ENCODE results near the gene XIAP. TPM values are rescaled to one million over a fixed set of nuclear protein-coding genes. Genes with fewer than 3 reads are reported as not detected.
"Not testable (repeated sequence)": the region's sequence is repeated elsewhere in the genome, so short reads cannot be mapped to it uniquely, and the experiment has no call there.

XIAP gene
- total RNA-seq, result 10 to 100 TPM; 38.7 to 47.6 (median 44.2) TPM

GRCh38 chrX:123859846-123860838 is at the start of gene XIAP:
Gene XIAP, plus strand, starts transcription at chrX:123860053. Its CDS starts 25,610 bp downstream, at chrX:123885663.
- Histone ChIP-seq H3K27me3 (peaks cover 0 to 3% of the 10 kb centered on the region in 2 donors), H3K9me3 (no peaks in the 10 kb centered on the region), H3K4me1 (no peaks in the 10 kb centered on the region), H3K36me3 (no peaks in the 10 kb centered on the region), H3K27ac (peak within 1 kb of the TSS; percentile 97 to 98), H3K4me3 (peak within 1 kb of the TSS; percentile 65 to 78 (median 66))
- TF ChIP-seq CTCF (IDR thresholded peaks at IDR 0.05), result no peak
- peak; percentile 32 for TF ChIP-seq POLR2A (IDR thresholded peaks at IDR 0.05)
- peak in 2 of 3 donors; percentile 33 to 50 for TF ChIP-seq POLR2AphosphoS5 (IDR thresholded peaks at IDR 0.05)
- intact Hi-C loops (cut with DNase I; ENCODE audit: low total_unique reads), result loop anchor here (10.0 kb wide), 1 partner anchor 135 kb away; no protein-coding TSS in a partner anchor
- DNase-seq (ENCODE audit: low spot score in 2 of 2), result peak; percentile 75 to 76

GRCh38 chrX:123814343-123814742 is 45.5 kb upstream of the XIAP start:
- no peaks in the 10 kb centered on the region for H3K36me3 ChIP-seq
- H3K27me3 ChIP-seq, result no peaks in the 10 kb centered on the region
- no peak overlapping the region for H3K4me3 ChIP-seq
- H3K27ac ChIP-seq, result no peak overlapping the region
- H3K9me3 ChIP-seq, result no peaks in the 10 kb centered on the region
- no peak for TF ChIP-seq POLR2A (IDR thresholded peaks at IDR 0.05)
- no peak for TF ChIP-seq POLR2AphosphoS5 (IDR thresholded peaks at IDR 0.05)
- no peak for TF ChIP-seq CTCF (IDR thresholded peaks at IDR 0.05)
- no peaks in the 10 kb centered on the region for H3K4me1 ChIP-seq
- intact Hi-C loops (cut with DNase I; ENCODE audit: low total_unique reads), result no loop called here
- DNase-seq (ENCODE audit: low spot score in 2 of 2), result no peak

- DNase-seq (ENCODE audit: low spot score in 2 of 2); H3K27ac ChIP-seq; H3K4me3 ChIP-seq; H3K36me3 ChIP-seq; H3K9me3 ChIP-seq; intact Hi-C loops (cut with DNase I; ENCODE audit: low total_unique reads); H3K27me3 ChIP-seq; H3K4me1 ChIP-seq: not testable (repeated sequence)
Measured at GRCh38 chrX:123814934-123815394, 44.9 kb upstream of the XIAP start.

- H3K9me3 ChIP-seq, result no peaks in the 10 kb centered on the region
- H3K27ac ChIP-seq, result no peak overlapping the region
- intact Hi-C loops (cut with DNase I; ENCODE audit: low total_unique reads), result no loop called here
- DNase-seq (ENCODE audit: low spot score in 2 of 2), result no peak
- TF ChIP-seq CTCF (IDR thresholded peaks at IDR 0.05) (no peak), POLR2A (IDR thresholded peaks at IDR 0.05) (no peak), POLR2AphosphoS5 (IDR thresholded peaks at IDR 0.05) (no peak)
- no peak overlapping the region for H3K4me3 ChIP-seq
- no peaks in the 10 kb centered on the region for H3K36me3 ChIP-seq
- no peaks in the 10 kb centered on the region for H3K27me3 ChIP-seq
- no peaks in the 10 kb centered on the region for H3K4me1 ChIP-seq
Measured at GRCh38 chrX:123817288-123817894, 42.5 kb upstream of the XIAP start.

- no peaks in the 10 kb centered on the region for H3K27me3 ChIP-seq
- intact Hi-C loops (cut with DNase I; ENCODE audit: low total_unique reads), result no loop called here
- no peak for DNase-seq (ENCODE audit: low spot score in 2 of 2)
- H3K36me3 ChIP-seq, result no peaks in the 10 kb centered on the region
- no peak overlapping the region for H3K27ac ChIP-seq
- no peak overlapping the region for H3K4me3 ChIP-seq
- TF ChIP-seq POLR2AphosphoS5 (IDR thresholded peaks at IDR 0.05), result no peak
- TF ChIP-seq POLR2A (IDR thresholded peaks at IDR 0.05), result no peak
- TF ChIP-seq CTCF (IDR thresholded peaks at IDR 0.05), result no peak
- H3K9me3 ChIP-seq, result no peaks in the 10 kb centered on the region
- H3K4me1 ChIP-seq, result no peaks in the 10 kb centered on the region
Measured at GRCh38 chrX:123818243-123818642, 41.6 kb upstream of the XIAP start.

All from breast epithelium (tissue), 4 donors.